HEK293 (cell line): ENCODE measurements around the gene INSIG2.

ENCODE experiments used
- MEIS1 ChIP-seq: sonication (generic); formaldehyde crosslinking; IDR thresholded peaks from 2 replicates; pipeline ENCODE4 v1.8.1; 2022; ENCODE audit warnings: missing genetic modification reagents, mild to moderate bottlenecking, borderline replicate concordance
- REST ChIP-seq: fragments of 450-650 bp; formaldehyde crosslinking; IDR thresholded peaks from 2 replicates; pipeline ENCODE4 v1.5.1; 2016; ENCODE audit warnings: missing biosample characterization, missing genetic modification characterization
- TCF7L2 ChIP-seq: IDR thresholded peaks from 2 replicates; pipeline ENCODE4 v1.6.1; 2011; ENCODE audit warnings: low read depth, mild to moderate bottlenecking, inconsistent platforms, low read length, moderate library complexity, borderline replicate concordance
- ZBTB17 ChIP-seq: fragments of 450-650 bp; formaldehyde crosslinking; IDR thresholded peaks from 2 replicates; pipeline ENCODE4 v1.5.1; 2016; ENCODE audit warnings: missing biosample characterization, missing genetic modification characterization
- ZBTB49 ChIP-seq: fragments of 450-650 bp; formaldehyde crosslinking; IDR thresholded peaks from 2 replicates; pipeline ENCODE4 v1.5.1; 2016; ENCODE audit warnings: missing biosample characterization, missing genetic modification characterization, low read depth
- ZNF140 ChIP-seq: fragments of 450-650 bp; formaldehyde crosslinking; IDR thresholded peaks from 2 replicates; pipeline ENCODE4 v1.5.1; 2016; ENCODE audit warnings: missing biosample characterization, missing genetic modification characterization
- ZNF157 ChIP-seq: fragments of 450-650 bp; formaldehyde crosslinking; IDR thresholded peaks from 2 replicates; pipeline ENCODE4 v1.5.1; 2016; ENCODE audit warnings: missing biosample characterization, missing genetic modification characterization
- ZNF16 ChIP-seq: fragments of 450-650 bp; formaldehyde crosslinking; IDR thresholded peaks from 2 replicates; pipeline ENCODE4 v1.5.1; 2016; ENCODE audit warnings: low read depth, missing biosample characterization, missing genetic modification characterization
- ZNF324 ChIP-seq: fragments of 450-650 bp; formaldehyde crosslinking; IDR thresholded peaks from 2 replicates; pipeline ENCODE4 v1.5.1; 2016; ENCODE audit warnings: missing biosample characterization, missing genetic modification characterization
- ZNF350 ChIP-seq: fragments of 450-650 bp; formaldehyde crosslinking; IDR thresholded peaks from 2 replicates; pipeline ENCODE4 v1.5.0; 2017; ENCODE audit warnings: missing biosample characterization, mild to moderate bottlenecking, missing genetic modification characterization
- ZNF514 ChIP-seq: fragments of 450-650 bp; formaldehyde crosslinking; IDR thresholded peaks from 2 replicates; pipeline ENCODE4 v1.5.1; 2016; ENCODE audit warnings: missing biosample characterization, missing genetic modification characterization
- TF ChIP-seq, protein P1 (sequence below): fragments of 450-650 bp; formaldehyde crosslinking; IDR thresholded peaks from 2 replicates; pipeline ENCODE4 v1.5.1; 2016; ENCODE audit warnings: missing biosample characterization, missing genetic modification characterization
- TF ChIP-seq, protein P2 (sequence below): fragments of 450-650 bp; formaldehyde crosslinking; IDR thresholded peaks from 2 replicates; pipeline ENCODE4 v1.5.1; 2017; ENCODE audit warnings: missing biosample characterization, missing genetic modification characterization

GRCh38 chr2:118062669-118063068, 25.6 kb upstream of the INSIG2 start:
- TF ChIP-seq ZNF350 (tag by site-specific recombination) (no peak), ZBTB17 (tag by site-specific recombination) (no peak), REST (tag by site-specific recombination) (no peak), ZNF16 (tag by site-specific recombination) (no peak), ZNF140 (tag by site-specific recombination) (no peak), ZNF157 (tag by site-specific recombination) (no peak), ZNF324 (tag by site-specific recombination) (no peak), TCF7L2 (no peak), ZNF514 (tag by site-specific recombination) (no peak), ZBTB49 (no peak), MEIS1 (no peak)
- TF ChIP-seq, protein P1, sequence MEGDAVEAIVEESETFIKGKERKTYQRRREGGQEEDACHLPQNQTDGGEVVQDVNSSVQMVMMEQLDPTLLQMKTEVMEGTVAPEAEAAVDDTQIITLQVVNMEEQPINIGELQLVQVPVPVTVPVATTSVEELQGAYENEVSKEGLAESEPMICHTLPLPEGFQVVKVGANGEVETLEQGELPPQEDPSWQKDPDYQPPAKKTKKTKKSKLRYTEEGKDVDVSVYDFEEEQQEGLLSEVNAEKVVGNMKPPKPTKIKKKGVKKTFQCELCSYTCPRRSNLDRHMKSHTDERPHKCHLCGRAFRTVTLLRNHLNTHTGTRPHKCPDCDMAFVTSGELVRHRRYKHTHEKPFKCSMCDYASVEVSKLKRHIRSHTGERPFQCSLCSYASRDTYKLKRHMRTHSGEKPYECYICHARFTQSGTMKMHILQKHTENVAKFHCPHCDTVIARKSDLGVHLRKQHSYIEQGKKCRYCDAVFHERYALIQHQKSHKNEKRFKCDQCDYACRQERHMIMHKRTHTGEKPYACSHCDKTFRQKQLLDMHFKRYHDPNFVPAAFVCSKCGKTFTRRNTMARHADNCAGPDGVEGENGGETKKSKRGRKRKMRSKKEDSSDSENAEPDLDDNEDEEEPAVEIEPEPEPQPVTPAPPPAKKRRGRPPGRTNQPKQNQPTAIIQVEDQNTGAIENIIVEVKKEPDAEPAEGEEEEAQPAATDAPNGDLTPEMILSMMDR, result no peak
- TF ChIP-seq, protein P2, sequence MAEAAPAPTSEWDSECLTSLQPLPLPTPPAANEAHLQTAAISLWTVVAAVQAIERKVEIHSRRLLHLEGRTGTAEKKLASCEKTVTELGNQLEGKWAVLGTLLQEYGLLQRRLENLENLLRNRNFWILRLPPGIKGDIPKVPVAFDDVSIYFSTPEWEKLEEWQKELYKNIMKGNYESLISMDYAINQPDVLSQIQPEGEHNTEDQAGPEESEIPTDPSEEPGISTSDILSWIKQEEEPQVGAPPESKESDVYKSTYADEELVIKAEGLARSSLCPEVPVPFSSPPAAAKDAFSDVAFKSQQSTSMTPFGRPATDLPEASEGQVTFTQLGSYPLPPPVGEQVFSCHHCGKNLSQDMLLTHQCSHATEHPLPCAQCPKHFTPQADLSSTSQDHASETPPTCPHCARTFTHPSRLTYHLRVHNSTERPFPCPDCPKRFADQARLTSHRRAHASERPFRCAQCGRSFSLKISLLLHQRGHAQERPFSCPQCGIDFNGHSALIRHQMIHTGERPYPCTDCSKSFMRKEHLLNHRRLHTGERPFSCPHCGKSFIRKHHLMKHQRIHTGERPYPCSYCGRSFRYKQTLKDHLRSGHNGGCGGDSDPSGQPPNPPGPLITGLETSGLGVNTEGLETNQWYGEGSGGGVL (tag by site-specific recombination), result no peak
